NCI-H748 (cell line): ENCODE results near the gene UNC5CL.
"Not testable (repeated sequence)": the region's sequence is repeated elsewhere in the genome, so short reads cannot be mapped to it uniquely, and the experiment has no call there.

Experiments used
- DNase-seq: peaks from one replicate; lab custom pipeline; 2025; ENCODE audit not compliant: unreplicated experiment; lab: John Stamatoyannopoulos, UW

The UNC5CL gene

GRCh38 chr6:41008011-41008410 lies 31.0 kb downstream of the UNC5CL start:
- DNase-seq: no peak

- not testable (repeated sequence) for DNase-seq
These were observed 32.0 kb downstream of the UNC5CL start for GRCh38 chr6:41006980-41007379.

- DNase-seq: peak; percentile 67
These were observed 32.8 kb downstream of the UNC5CL start for GRCh38 chr6:41006217-41006616.

GRCh38 chr6:41002168-41002567 lies 36.9 kb downstream of the UNC5CL start:
- no peak for DNase-seq

GRCh38 chr6:41000248-41000647 lies 38.8 kb downstream of the UNC5CL start:
- no peak for DNase-seq

DNA sequence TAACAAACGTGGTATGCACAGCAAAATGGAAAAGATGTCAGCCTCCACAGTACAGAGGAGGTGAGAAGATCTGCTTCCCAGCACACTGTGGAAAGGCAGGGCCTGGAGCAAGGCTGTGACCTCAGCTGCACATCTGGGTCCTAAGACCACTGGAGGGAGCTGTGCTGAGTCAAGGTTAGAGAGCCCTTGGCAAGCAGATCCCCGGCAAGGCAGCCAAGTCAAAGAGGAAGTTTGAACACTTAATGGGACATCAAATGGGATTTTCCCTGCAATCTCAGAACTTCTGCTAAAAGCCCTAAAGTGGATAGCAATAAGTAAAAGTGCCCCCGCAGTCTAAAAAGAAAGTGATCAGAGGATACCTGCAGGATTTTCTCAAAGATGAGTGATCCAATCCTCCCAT lies 39.5 kb downstream of the UNC5CL start:
- peak; percentile 36 for DNase-seq

DNA sequence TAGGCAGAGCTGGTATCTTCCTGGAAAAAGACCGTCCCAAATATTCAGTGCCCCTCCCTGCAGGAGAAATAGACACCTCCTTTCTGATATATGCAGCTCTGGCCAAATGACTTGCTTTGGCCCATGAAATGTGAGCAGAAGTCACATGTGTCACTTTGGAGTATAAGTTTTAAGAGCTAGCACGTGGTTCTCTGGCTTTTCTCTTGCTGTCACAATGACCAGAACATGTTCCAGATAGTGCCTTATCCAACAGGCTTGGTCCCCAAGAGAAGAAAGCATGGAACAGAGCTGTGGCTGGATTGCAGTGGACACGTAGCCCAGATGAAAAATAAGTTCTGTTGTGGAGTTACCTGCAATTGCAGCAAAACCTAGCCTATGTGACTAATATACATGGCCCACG lies 40.4 kb downstream of the UNC5CL start:
- no peak for DNase-seq

DNA sequence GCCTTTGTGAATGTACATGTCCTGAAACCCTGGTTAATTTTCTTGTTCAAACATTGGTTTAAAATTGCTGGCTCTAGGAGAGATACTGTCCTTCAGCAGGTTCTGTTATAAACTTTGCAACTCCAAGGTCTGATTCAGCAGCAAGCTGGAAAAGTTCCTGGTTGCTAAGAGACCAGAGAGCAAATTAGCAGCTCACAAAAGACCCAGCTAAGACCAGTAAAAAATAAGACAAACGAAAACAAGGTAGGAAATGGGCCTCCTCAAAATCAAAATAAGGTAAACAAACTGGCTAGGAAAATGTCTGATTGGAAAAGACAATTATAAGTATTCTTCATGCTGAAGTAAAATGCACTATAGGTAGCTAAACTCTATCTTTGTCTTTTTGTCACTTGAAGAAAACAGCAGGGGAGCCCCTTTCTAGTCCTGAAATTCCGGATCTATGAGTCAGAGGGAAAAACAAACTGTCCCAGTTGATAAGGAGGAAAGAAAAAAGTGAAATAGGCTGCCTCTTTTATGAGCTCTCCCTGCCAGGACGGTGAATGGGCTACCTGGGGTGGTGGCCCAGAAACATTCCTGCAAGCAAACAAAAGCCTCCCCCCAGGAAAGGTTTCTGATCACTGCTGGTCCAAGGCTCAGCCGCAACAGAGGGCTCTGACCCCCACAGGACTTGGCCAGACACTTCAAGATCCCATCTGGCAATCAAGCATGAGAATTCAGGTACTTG lies 41.6 kb downstream of the UNC5CL start:
- DNase-seq: peak; percentile 70

GRCh38 chr6:40996591-40997233 lies 42.3 kb downstream of the UNC5CL start:
- DNase-seq: peak; percentile 59

- DNase-seq: no peak
These were observed 46.3 kb downstream of the UNC5CL start for GRCh38 chr6:40992746-40993145.

GRCh38 chr6:40990301-40990700 lies 48.7 kb downstream of the UNC5CL start:
- no peak for DNase-seq

- no peak for DNase-seq
These were observed 49.5 kb downstream of the UNC5CL start for GRCh38 chr6:40989204-40990169.

- no peak for DNase-seq
These were observed 50.4 kb downstream of the UNC5CL start for GRCh38 chr6:40988634-40989033.

- DNase-seq: no peak
These were observed 51.9 kb downstream of the UNC5CL start for GRCh38 chr6:40986921-40987819.

GRCh38 chr6:40986364-40986763 lies 52.7 kb downstream of the UNC5CL start:
- DNase-seq: no peak

DNA sequence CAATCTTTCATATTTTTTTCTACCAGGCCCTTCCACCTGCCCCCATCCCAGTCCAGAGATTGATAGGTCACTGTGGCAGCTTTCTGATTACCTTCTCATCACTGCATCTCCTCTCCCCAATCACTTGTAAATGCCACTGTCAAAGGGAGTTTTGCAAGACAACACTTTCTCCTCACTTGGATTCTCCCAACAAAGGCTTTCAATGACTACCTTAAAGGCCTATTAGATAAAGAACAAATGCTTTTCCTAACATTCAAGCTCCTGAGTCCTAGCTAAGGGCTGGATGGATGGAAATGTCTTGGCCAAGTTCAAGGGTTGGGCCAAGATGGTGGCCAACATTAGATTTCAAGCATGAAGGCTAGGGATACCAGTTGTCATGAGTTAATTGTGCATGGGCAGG lies 55.3 kb downstream of the UNC5CL start:
- no peak for DNase-seq

- DNase-seq: no peak
These were observed 56.1 kb downstream of the UNC5CL start for GRCh38 chr6:40982917-40983316.

DNA sequence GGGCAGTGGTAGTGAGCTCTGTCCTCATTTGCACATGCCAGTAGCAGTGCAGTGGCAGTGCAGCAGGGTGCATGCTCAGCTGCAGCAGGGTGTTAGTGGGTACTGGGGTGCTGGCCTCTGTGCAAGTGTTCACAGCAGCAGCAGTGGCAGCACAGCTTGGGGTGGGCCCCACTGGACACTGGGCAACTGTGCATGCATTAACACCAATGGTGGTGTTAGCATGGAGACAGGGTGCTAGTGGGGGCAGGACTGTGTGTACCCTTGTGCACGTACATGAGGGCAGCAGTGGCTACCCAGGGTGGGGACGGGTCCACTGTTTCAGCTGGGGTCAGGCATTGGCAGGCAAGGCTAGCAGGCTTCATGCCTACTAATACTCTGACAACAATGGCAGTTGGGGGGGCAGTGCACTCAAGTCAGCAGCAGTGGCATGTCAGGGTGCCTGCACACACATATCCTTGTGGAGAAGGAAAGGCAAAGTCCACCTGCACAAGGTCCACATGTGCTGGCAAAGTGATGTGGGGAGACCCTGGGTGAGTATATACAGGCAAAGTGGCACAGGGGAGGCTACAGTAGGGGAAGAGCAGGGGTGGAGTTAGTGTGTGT lies 60.2 kb downstream of the UNC5CL start:
- no peak for DNase-seq

DNA sequence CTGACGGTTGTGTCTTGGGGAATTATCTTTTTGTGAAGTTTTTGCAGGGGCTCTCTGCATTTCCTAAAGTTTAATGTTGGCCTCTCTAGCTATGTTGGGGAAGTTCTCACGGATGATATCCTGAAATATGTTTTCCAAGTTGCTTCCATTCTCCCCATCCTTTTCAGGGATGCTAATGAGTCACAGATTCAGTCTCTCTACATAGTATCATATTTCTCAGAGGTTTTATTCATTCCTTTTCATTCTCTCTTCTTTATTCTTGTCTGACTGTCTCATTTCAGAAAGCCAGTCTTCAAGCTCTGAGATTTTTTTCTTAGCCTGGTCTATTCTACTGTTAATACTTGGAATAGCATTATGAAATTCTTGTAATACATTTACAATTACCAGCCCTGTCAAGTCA lies 61.3 kb downstream of the UNC5CL start:
- no peak for DNase-seq

GRCh38 chr6:40977085-40977484 lies 61.9 kb downstream of the UNC5CL start:
- no peak for DNase-seq
